Spleen (tissue), 11 donors: ENCODE results near the gene ADD3. TPM values are rescaled to one million over a fixed set of nuclear protein-coding genes. Genes with fewer than 3 reads are reported as not detected.

Experiments
- DNase-seq: peaks from one replicate; pipeline ENCODE4 v3.0.0-alpha.2; 2020
- H3K27ac ChIP-seq, 8 donors: fragments of 200-600 bp; sonication (generic) in 7 of 8; 1 replicate in 4 of 8; 2 replicates in 4 of 8; pipeline versions ENCODE4 v1.5.0 to v1.8.0; 2016 to 2021; ENCODE audit warnings: inconsistent platforms in 4 of 8, mild to moderate bottlenecking in 4 of 8, moderate library complexity in 1 of 8
- H3K27me3 ChIP-seq, 7 donors: fragments of 200-600 bp; sonication (generic) in 6 of 7; replicated peaks in 1 of 7; 1 replicate in 4 of 7; 2 replicates in 3 of 7; pipeline versions ENCODE4 v1.5.0 to v1.8.0; 2016 to 2021; ENCODE audit warnings: inconsistent platforms in 3 of 7, mild to moderate bottlenecking in 1 of 7
- H3K36me3 ChIP-seq, 6 donors: fragments of 200-600 bp; sonication (generic) in 5 of 6; 1 replicate in 4 of 6; 2 replicates in 2 of 6; pipeline versions ENCODE4 v1.5.0 to v1.8.0; 2016 to 2021; ENCODE audit warnings: inconsistent platforms in 2 of 6
- H3K4me1 ChIP-seq, 6 donors: fragments of 200-600 bp; sonication (generic) in 5 of 6; 1 replicate in 3 of 6; 2 replicates in 3 of 6; pipeline versions ENCODE4 v1.5.0 to v1.8.0; 2016 to 2021; ENCODE audit warnings: inconsistent platforms in 3 of 6
- H3K4me3 ChIP-seq, 8 donors: fragments of 200-600 bp; sonication (generic) in 7 of 8; 1 replicate in 4 of 8; 2 replicates in 4 of 8; pipeline versions ENCODE4 v1.5.0 to v1.8.0; 2016 to 2021; ENCODE audit warnings: inconsistent platforms in 4 of 8, mild to moderate bottlenecking in 4 of 8, moderate library complexity in 2 of 8
- H3K9me3 ChIP-seq, 8 donors: fragments of 200-600 bp; sonication (generic) in 7 of 8; 1 replicate in 4 of 8; 2 replicates in 4 of 8; pipeline versions ENCODE4 v1.5.0 to v1.8.0; 2016 to 2021; ENCODE audit warnings: inconsistent platforms in 4 of 8
- CTCF ChIP-seq, 11 experiments: fragments of 200-600 bp in 7 of 11; fragments of 450-650 bp in 4 of 11; sonication (generic) in 4 of 11; IDR thresholded peaks in 8 of 11; conservative IDR thresholded peaks in 3 of 11; 1 replicate in 7 of 11; 2 replicates in 4 of 11; pipeline versions ENCODE4 v1.4.0 to v1.8.0; 2016 to 2021; ENCODE audit warnings: antibody characterized with exemption in 11 of 11, inconsistent platforms in 4 of 11, mild to moderate bottlenecking in 1 of 11
- POLR2A ChIP-seq, 3 donors: fragments of 450-650 bp; IDR thresholded peaks; one replicate each; pipeline ENCODE4 v1.5.1; 2017; ENCODE audit warnings: antibody characterized with exemption in 3 of 3, mild to moderate bottlenecking in 1 of 3
- POLR2AphosphoS5 ChIP-seq, 3 donors: sonication (generic); formaldehyde crosslinking; IDR thresholded peaks; one replicate each; pipeline ENCODE4 v1.5.1; 2017; ENCODE audit warnings: antibody characterized with exemption in 3 of 3
- WGBS, 5 donors: extraction: QIAGEN DNeasy Blood & Tissue Kit in 3 of 5; methylation state at CpG; one replicate each; pipeline versions ENCODE4 v1.1.5 to v1.1.7; 2013 to 2018; 5-methylcytosine and 5-hydroxymethylcytosine counted together
- intact Hi-C: fragments of 100-400 bp; cut with DNase I; formaldehyde crosslinking; loops from one replicate; pipeline ENCODE4 v1.15.0; 2023; ENCODE audit warnings: low total_unique reads
- polyA plus RNA-seq, 3 donors: library from polyadenylated mRNA; stranded (reverse); fragments of 200-250 nt; gene quantifications; one replicate each; pipeline ENCODE4 v1.2.1, GENCODE V29; 2013
- total RNA-seq, 7 donors: library from RNA; depleted of rRNA in 3 of 7; stranded (reverse); fragments of >200 nt in 3 of 7; fragmentation: NEBNext Ultra II Directional in 4 of 7; extraction: Animal tissue kit (Norgen Biotek cat#: 25700) in 4 of 7; gene quantifications; one replicate each; pipeline versions ENCODE4 v1.1.0 to v1.2.1, GENCODE V29; 2016 to 2021
- donor health status: healthy with polysubstance abuse.
- donor health status: DM: no; HTN: no; CAD: no; lungs with moderate emphysema.
- donor health status: DM: no; HTN: no; CAD: no.
- donor health status: Bipolar disorder and iron deficiency.
- donor health status: healthy.
- donor health status: DM: no; HTN: no; CAD: no.
- donor health status: DM: yes; HTN: yes; CAD: no.

Gene ADD3
- total and polyA plus RNA-seq, 10 donors, result 35.0 to 155 (median 94.9) TPM

- intact Hi-C loops, result no loop called here
- H3K4me1 ChIP-seq, result peaks cover 33 to 100% (median 87%) of the 10 kb centered on the region in 6 donors
- no peaks in the 10 kb centered on the region for H3K9me3 ChIP-seq
Measured at GRCh38 chr10:110074758-110075671, 67.2 kb downstream of the ADD3 start.

GRCh38 chr10:110075686-110076085 is 67.9 kb downstream of the ADD3 start:
- Histone ChIP-seq H3K27ac (peak overlapping the region; percentile 73 to 93 (median 90)), H3K36me3 (no peaks in the 10 kb centered on the region), H3K4me1 (peaks cover 30 to 100% (median 86%) of the 10 kb centered on the region in 6 donors), H3K9me3 (no peaks in the 10 kb centered on the region), H3K27me3 (no peaks in the 10 kb centered on the region), H3K4me3 (peak overlapping the region in 1 of 8 donors; percentile 55)
- TF ChIP-seq POLR2A (IDR thresholded peaks at IDR 0.05), result no peak
- no peak for TF ChIP-seq CTCF (IDR thresholded peaks at IDR 0.05 in 8 of 11, conservative IDR thresholded peaks at IDR 0.05 in 3 of 11)
- no peak for TF ChIP-seq POLR2AphosphoS5 (IDR thresholded peaks at IDR 0.05)
- intact Hi-C loops, result no loop called here
- no peak for DNase-seq

More at GRCh38 chr10:110074758-110075671, 67.2 kb downstream of the ADD3 start:
- Histone ChIP-seq H3K36me3 (no peaks in the 10 kb centered on the region), H3K27ac (peak overlapping the region; percentile 10 to 93 (median 90)), H3K27me3 (no peaks in the 10 kb centered on the region), H3K4me3 (peak overlapping the region in 1 of 8 donors; percentile 55)
- no peak for DNase-seq
- TF ChIP-seq POLR2AphosphoS5 (IDR thresholded peaks at IDR 0.05) (no peak), POLR2A (IDR thresholded peaks at IDR 0.05) (no peak), CTCF (IDR thresholded peaks at IDR 0.05 in 8 of 11, conservative IDR thresholded peaks at IDR 0.05 in 3 of 11) (no peak)
- WGBS, 5 donors, result 80 to 84% (median 82%) methylated on average over 2 of the region's 2 CpGs

GRCh38 chr10:110076559-110077318 is 69.0 kb downstream of the ADD3 start:
- peak overlapping the region; percentile 73 to 93 (median 90) for H3K27ac ChIP-seq
- TF ChIP-seq POLR2AphosphoS5 (IDR thresholded peaks at IDR 0.05) (peak in 1 of 3 donors; percentile 85), CTCF (IDR thresholded peaks at IDR 0.05 in 8 of 11, conservative IDR thresholded peaks at IDR 0.05 in 3 of 11) (no peak), POLR2A (IDR thresholded peaks at IDR 0.05) (peak in 1 of 3 donors; percentile 27)
- peak overlapping the region in 5 of 8 donors; percentile 1 to 55 (median 15) for H3K4me3 ChIP-seq
- no peaks in the 10 kb centered on the region for H3K27me3 ChIP-seq
- H3K4me1 ChIP-seq, result peaks cover 40 to 100% (median 86%) of the 10 kb centered on the region in 6 donors
- H3K36me3 ChIP-seq, result no peaks in the 10 kb centered on the region
- intact Hi-C loops, result no loop called here
- H3K9me3 ChIP-seq, result no peaks in the 10 kb centered on the region
- DNase-seq, result no peak
